ENCODE data around the gene NCCRP1.

The NCCRP1 gene

DNA sequence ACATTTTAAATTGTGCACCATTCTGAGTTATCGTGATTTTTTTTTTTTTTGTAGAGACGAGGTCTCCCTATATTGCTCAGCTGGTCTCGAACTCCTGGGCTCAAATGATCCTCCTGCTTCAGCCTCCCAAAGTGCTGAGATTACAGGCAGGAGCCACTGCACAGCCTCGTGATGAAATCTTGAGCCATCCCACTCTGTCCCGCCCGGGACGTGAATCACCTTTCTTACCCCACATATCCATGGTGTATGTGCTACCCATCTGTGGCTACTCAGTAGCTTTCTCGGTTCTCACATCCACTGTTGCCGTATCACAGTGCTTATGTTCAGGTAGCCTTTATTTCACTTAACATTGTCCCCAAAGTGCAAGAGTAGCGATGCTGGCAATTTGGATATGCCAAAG lies 44.7 kb upstream of the NCCRP1 start:
- TF ChIP-seq EP300 (IDR thresholded peaks at IDR 0.05; ENCODE audit: borderline replicate concordance) (no peak), RAD21 (IDR thresholded peaks at IDR 0.05; ENCODE audit: low read depth) (no peak), TCF12 (IDR thresholded peaks at IDR 0.05; ENCODE audit: low read depth) (no peak), TEAD4 (IDR thresholded peaks at IDR 0.05) (no peak), CREB1 (IDR thresholded peaks at IDR 0.05; ENCODE audit: low read depth) (no peak), EGR1 (IDR thresholded peaks at IDR 0.05) (no peak)
- TF ChIP-seq, protein P1, sequence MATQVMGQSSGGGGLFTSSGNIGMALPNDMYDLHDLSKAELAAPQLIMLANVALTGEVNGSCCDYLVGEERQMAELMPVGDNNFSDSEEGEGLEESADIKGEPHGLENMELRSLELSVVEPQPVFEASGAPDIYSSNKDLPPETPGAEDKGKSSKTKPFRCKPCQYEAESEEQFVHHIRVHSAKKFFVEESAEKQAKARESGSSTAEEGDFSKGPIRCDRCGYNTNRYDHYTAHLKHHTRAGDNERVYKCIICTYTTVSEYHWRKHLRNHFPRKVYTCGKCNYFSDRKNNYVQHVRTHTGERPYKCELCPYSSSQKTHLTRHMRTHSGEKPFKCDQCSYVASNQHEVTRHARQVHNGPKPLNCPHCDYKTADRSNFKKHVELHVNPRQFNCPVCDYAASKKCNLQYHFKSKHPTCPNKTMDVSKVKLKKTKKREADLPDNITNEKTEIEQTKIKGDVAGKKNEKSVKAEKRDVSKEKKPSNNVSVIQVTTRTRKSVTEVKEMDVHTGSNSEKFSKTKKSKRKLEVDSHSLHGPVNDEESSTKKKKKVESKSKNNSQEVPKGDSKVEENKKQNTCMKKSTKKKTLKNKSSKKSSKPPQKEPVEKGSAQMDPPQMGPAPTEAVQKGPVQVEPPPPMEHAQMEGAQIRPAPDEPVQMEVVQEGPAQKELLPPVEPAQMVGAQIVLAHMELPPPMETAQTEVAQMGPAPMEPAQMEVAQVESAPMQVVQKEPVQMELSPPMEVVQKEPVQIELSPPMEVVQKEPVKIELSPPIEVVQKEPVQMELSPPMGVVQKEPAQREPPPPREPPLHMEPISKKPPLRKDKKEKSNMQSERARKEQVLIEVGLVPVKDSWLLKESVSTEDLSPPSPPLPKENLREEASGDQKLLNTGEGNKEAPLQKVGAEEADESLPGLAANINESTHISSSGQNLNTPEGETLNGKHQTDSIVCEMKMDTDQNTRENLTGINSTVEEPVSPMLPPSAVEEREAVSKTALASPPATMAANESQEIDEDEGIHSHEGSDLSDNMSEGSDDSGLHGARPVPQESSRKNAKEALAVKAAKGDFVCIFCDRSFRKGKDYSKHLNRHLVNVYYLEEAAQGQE (IDR thresholded peaks at IDR 0.05; ENCODE audit: low read depth), result no peak
- TF ChIP-seq, protein P2, sequence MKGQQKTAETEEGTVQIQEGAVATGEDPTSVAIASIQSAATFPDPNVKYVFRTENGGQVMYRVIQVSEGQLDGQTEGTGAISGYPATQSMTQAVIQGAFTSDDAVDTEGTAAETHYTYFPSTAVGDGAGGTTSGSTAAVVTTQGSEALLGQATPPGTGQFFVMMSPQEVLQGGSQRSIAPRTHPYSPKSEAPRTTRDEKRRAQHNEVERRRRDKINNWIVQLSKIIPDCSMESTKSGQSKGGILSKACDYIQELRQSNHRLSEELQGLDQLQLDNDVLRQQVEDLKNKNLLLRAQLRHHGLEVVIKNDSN (IDR thresholded peaks at IDR 0.05), result no peak

DNA sequence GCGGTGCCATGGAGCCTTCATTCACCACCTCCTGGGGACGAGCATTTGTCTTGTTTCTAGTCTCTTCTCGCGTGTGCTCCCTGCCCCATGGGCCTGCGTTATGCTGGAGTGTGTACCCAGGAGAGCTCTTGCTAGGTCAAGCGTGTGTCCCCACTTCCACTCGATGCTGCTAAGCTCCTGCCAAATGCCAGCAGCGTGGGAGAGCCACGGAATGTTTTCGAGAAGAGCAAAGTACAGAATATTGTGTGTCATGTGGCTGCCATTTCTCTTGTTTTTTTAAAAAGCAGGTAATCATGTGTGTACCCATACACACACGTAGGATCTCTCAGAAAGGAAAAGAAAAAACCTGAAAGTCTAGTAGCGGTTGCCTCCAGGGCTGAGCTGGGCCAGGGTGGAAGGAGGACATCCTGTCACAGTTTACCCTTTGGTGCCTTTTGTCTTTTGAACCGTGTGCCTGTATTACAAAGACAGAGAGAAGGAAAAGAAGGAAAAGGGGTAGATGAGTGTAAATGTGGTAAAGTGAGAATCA lies 42.6 kb upstream of the NCCRP1 start:
- TF ChIP-seq ZBTB7A (IDR thresholded peaks at IDR 0.05; ENCODE audit: low read depth) (no peak), NFIC (IDR thresholded peaks at IDR 0.05) (no peak), FOXM1 (IDR thresholded peaks at IDR 0.05; ENCODE audit: borderline replicate concordance, low read depth) (no peak), CEBPB (IDR thresholded peaks at IDR 0.05) (no peak), RAD21 (IDR thresholded peaks at IDR 0.05; ENCODE audit: low read depth) (no peak), EGR1 (IDR thresholded peaks at IDR 0.05) (no peak), TCF12 (IDR thresholded peaks at IDR 0.05; ENCODE audit: low read depth) (no peak), CREB1 (IDR thresholded peaks at IDR 0.05; ENCODE audit: low read depth) (no peak), TAF1 (IDR thresholded peaks at IDR 0.05; ENCODE audit: low read depth) (no peak), TEAD4 (IDR thresholded peaks at IDR 0.05) (no peak), YY1 (IDR thresholded peaks at IDR 0.05; ENCODE audit: low read depth) (no peak)
- TF ChIP-seq, protein P2 (IDR thresholded peaks at IDR 0.05), result no peak
- TF ChIP-seq, protein P1 (IDR thresholded peaks at IDR 0.05; ENCODE audit: low read depth), result no peak

DNA sequence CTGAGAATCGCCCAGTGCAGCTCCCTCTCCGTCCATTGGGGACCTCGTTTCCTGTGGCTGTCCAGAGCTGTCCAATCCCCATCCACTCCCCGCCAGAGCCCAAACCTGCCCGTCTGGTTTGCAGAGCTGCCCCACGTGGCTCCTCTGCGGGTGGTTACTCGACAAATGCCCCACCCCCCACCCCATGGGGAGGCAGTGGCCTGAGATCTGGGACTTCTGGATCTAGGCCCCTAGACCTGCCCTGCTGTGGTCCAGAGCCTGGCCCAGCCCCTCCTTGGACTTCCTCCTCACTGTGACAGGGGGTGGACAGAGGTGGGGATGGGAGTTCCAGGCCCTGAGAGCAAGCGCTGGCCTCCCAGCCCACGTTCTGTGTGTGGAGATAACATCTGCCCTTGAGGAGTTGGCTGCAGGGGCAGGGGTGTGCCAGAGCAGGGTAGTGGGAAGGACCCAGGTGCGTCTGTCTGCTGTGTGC lies 42.1 kb upstream of the NCCRP1 start:
- TF ChIP-seq TEAD4 (IDR thresholded peaks at IDR 0.05), result no peak; the same call in 1 of the 2 replicates
- no peak for TF ChIP-seq ZBTB7A (IDR thresholded peaks at IDR 0.05; ENCODE audit: low read depth)
- 0 out of 2 replicates have a peak, but pooled peaks have one; percentile 38 for TF ChIP-seq NFIC (IDR thresholded peaks at IDR 0.05)
- no peak; the same call in 1 of the 2 replicates for TF ChIP-seq FOXM1 (IDR thresholded peaks at IDR 0.05; ENCODE audit: borderline replicate concordance, low read depth)
- 0 out of 2 replicates have a peak, but pooled peaks have one; percentile 35 for TF ChIP-seq EP300 (IDR thresholded peaks at IDR 0.05; ENCODE audit: borderline replicate concordance)
- no peak for TF ChIP-seq CREB1 (IDR thresholded peaks at IDR 0.05; ENCODE audit: low read depth)
- 0 out of 2 replicates have a peak, but pooled peaks have one; percentile 14 for TF ChIP-seq YY1 (IDR thresholded peaks at IDR 0.05; ENCODE audit: low read depth)
- TF ChIP-seq EGR1 (IDR thresholded peaks at IDR 0.05), result no peak
- TF ChIP-seq RAD21 (IDR thresholded peaks at IDR 0.05; ENCODE audit: low read depth), result no peak; the same call in 1 of the 2 replicates
- peak; percentile 77; the same call in 1 of the 2 replicates for TF ChIP-seq TCF12 (IDR thresholded peaks at IDR 0.05; ENCODE audit: low read depth)
- TF ChIP-seq, protein P3, sequence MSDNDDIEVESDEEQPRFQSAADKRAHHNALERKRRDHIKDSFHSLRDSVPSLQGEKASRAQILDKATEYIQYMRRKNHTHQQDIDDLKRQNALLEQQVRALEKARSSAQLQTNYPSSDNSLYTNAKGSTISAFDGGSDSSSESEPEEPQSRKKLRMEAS (IDR thresholded peaks at IDR 0.05), result peak; percentile 93
- no peak for TF ChIP-seq TAF1 (IDR thresholded peaks at IDR 0.05; ENCODE audit: low read depth)
- TF ChIP-seq CEBPB (IDR thresholded peaks at IDR 0.05), result no peak
- TF ChIP-seq, protein P1 (IDR thresholded peaks at IDR 0.05; ENCODE audit: low read depth), result no peak
- TF ChIP-seq, protein P2 (IDR thresholded peaks at IDR 0.05), result peak; percentile 94
